HEK293 (cell line): ENCODE results near the gene DNAH3.

Source experiments
- CTCF ChIA-PET: fragments of 350-600 bp; formaldehyde crosslinking; extraction: SDS; loops from one replicate; lab custom pipeline; 2021; ENCODE audit warnings: antibody characterized with exemption; lab: Yijun Ruan, JAX
- POLR2A ChIA-PET: fragments of 300-600 bp; formaldehyde crosslinking; extraction: SDS; loops from one replicate; lab custom pipeline; 2020; ENCODE audit warnings: antibody characterized with exemption, inconsistent platforms; lab: Yijun Ruan, JAX
- H3K27ac ChIP-seq: fragments of 200-500 bp; sonication (Bioruptor generic); 2 replicates; pipeline ENCODE4 v1.5.1; 2014; ENCODE audit warnings: low read depth, low read length, control low read depth, inconsistent platforms; ENCODE audit errors: extremely low read depth
- H3K36me3 ChIP-seq, 2 experiments: fragments of 200-500 bp in 1 of 2; sonication (Bioruptor generic) in 1 of 2; 1 replicate in 1 of 2; 2 replicates in 1 of 2; pipeline ENCODE4 v1.5.1; 2014 to 2017; ENCODE audit warnings: inconsistent platforms in 2 of 2, low read length in 2 of 2; ENCODE audit not compliant: control insufficient read depth in 2 of 2, insufficient read depth in 1 of 2
- H3K4me1 ChIP-seq: fragments of 200-500 bp; sonication (Bioruptor generic); 2 replicates; pipeline ENCODE4 v1.5.1; 2014; ENCODE audit warnings: mild to moderate bottlenecking, low read length, inconsistent platforms; ENCODE audit not compliant: control insufficient read depth, insufficient read depth
- H3K4me3 ChIP-seq: 2 replicates; pipeline ENCODE4 v1.5.1; 2011; ENCODE audit warnings: low read depth, mild to moderate bottlenecking, control low read depth, low read length, moderate library complexity
- H3K9me3 ChIP-seq: fragments of 200-500 bp; sonication (Bioruptor generic); 2 replicates; pipeline ENCODE4 v1.5.1; 2014; ENCODE audit warnings: low read depth, low read length, inconsistent platforms; ENCODE audit not compliant: control insufficient read depth, insufficient read depth
- GLI4 ChIP-seq: fragments of 450-650 bp; formaldehyde crosslinking; IDR thresholded peaks from 2 replicates; pipeline ENCODE4 v1.5.1; 2016; ENCODE audit warnings: missing biosample characterization, missing genetic modification characterization
- GLIS2 ChIP-seq: fragments of 450-650 bp; formaldehyde crosslinking; IDR thresholded peaks from 2 replicates; pipeline ENCODE4 v1.5.1; 2016; ENCODE audit warnings: missing biosample characterization, missing genetic modification characterization
- HOXA7 ChIP-seq: sonication (generic); formaldehyde crosslinking; IDR thresholded peaks from 2 replicates; pipeline ENCODE4 v1.8.1; 2022; ENCODE audit warnings: missing genetic modification reagents, borderline replicate concordance
- KLF1 ChIP-seq: fragments of 450-650 bp; formaldehyde crosslinking; IDR thresholded peaks from 2 replicates; pipeline ENCODE4 v1.5.1; 2016; ENCODE audit warnings: missing biosample characterization, missing genetic modification characterization
- KLF7 ChIP-seq: fragments of 450-650 bp; formaldehyde crosslinking; IDR thresholded peaks from 2 replicates; pipeline ENCODE4 v1.5.1; 2016; ENCODE audit warnings: missing biosample characterization, missing genetic modification characterization, borderline replicate concordance
- TRIM28 ChIP-seq: IDR thresholded peaks from 2 replicates; pipeline ENCODE4 v1.6.1; 2011; ENCODE audit warnings: low read length, control low read depth, borderline replicate concordance
- ZBTB1 ChIP-seq: fragments of 450-650 bp; formaldehyde crosslinking; IDR thresholded peaks from 2 replicates; pipeline ENCODE4 v1.5.1; 2016; ENCODE audit warnings: missing biosample characterization, missing genetic modification characterization
- ZBTB20 ChIP-seq: fragments of 450-650 bp; formaldehyde crosslinking; IDR thresholded peaks from 2 replicates; pipeline ENCODE4 v1.5.1; 2016; ENCODE audit warnings: missing biosample characterization, missing genetic modification characterization
- ZNF132 ChIP-seq: fragments of 450-650 bp; formaldehyde crosslinking; IDR thresholded peaks from 2 replicates; pipeline ENCODE4 v1.5.1; 2017; ENCODE audit warnings: missing biosample characterization, missing genetic modification characterization, borderline replicate concordance
- ZNF155 ChIP-seq: fragments of 450-650 bp; formaldehyde crosslinking; IDR thresholded peaks from 2 replicates; pipeline ENCODE4 v1.5.1; 2016; ENCODE audit warnings: missing biosample characterization, missing genetic modification characterization
- ZNF174 ChIP-seq: fragments of 450-650 bp; formaldehyde crosslinking; IDR thresholded peaks from 2 replicates; pipeline ENCODE4 v1.5.0; 2017; ENCODE audit warnings: missing biosample characterization, mild to moderate bottlenecking, missing genetic modification characterization
- ZNF202 ChIP-seq: fragments of 450-650 bp; formaldehyde crosslinking; IDR thresholded peaks from 2 replicates; pipeline ENCODE4 v1.5.1; 2016; ENCODE audit warnings: missing biosample characterization, missing genetic modification characterization, borderline replicate concordance
- ZNF266 ChIP-seq: fragments of 450-650 bp; formaldehyde crosslinking; IDR thresholded peaks from 2 replicates; pipeline ENCODE4 v1.5.1; 2016; ENCODE audit warnings: missing biosample characterization, missing genetic modification characterization, low read depth
- ZNF324 ChIP-seq: fragments of 450-650 bp; formaldehyde crosslinking; IDR thresholded peaks from 2 replicates; pipeline ENCODE4 v1.5.1; 2016; ENCODE audit warnings: missing biosample characterization, missing genetic modification characterization
- ZNF354C ChIP-seq: fragments of 450-650 bp; formaldehyde crosslinking; IDR thresholded peaks from 2 replicates; pipeline ENCODE4 v1.5.1; 2016; ENCODE audit warnings: missing biosample characterization, missing genetic modification characterization, low read depth, borderline replicate concordance
- ZNF37A ChIP-seq: fragments of 450-650 bp; IDR thresholded peaks from 2 replicates; pipeline ENCODE4 v1.5.1; 2018; ENCODE audit warnings: missing biosample characterization, missing genetic modification characterization
- ZNF510 ChIP-seq: fragments of 450-650 bp; formaldehyde crosslinking; IDR thresholded peaks from 2 replicates; pipeline ENCODE4 v1.5.1; 2018; ENCODE audit warnings: mild to moderate bottlenecking, missing genetic modification characterization, missing biosample characterization; ENCODE audit not compliant: insufficient replicate concordance
- ZNF558 ChIP-seq: fragments of 450-650 bp; formaldehyde crosslinking; IDR thresholded peaks from 2 replicates; pipeline ENCODE4 v1.5.1; 2016; ENCODE audit warnings: missing biosample characterization, missing genetic modification characterization
- ZNF585B ChIP-seq: fragments of 450-650 bp; formaldehyde crosslinking; IDR thresholded peaks from 2 replicates; pipeline ENCODE4 v1.5.1; 2016; ENCODE audit warnings: missing biosample characterization, missing genetic modification characterization
- ZNF600 ChIP-seq: fragments of 450-650 bp; formaldehyde crosslinking; IDR thresholded peaks from 2 replicates; pipeline ENCODE4 v1.5.1; 2016; ENCODE audit warnings: missing biosample characterization, missing genetic modification characterization
- ZNF639 ChIP-seq: fragments of 450-650 bp; formaldehyde crosslinking; IDR thresholded peaks from 2 replicates; pipeline ENCODE4 v1.5.1; 2016; ENCODE audit warnings: missing biosample characterization, missing genetic modification characterization
- ZNF645 ChIP-seq: fragments of 450-650 bp; formaldehyde crosslinking; IDR thresholded peaks from 2 replicates; pipeline ENCODE4; 2016; ENCODE audit warnings: missing biosample characterization, missing genetic modification characterization
- ZNF776 ChIP-seq: fragments of 450-650 bp; formaldehyde crosslinking; IDR thresholded peaks from 2 replicates; pipeline ENCODE4 v1.5.0; 2017; ENCODE audit warnings: missing biosample characterization, missing genetic modification characterization, borderline replicate concordance
- ZNF785 ChIP-seq: fragments of 450-650 bp; formaldehyde crosslinking; IDR thresholded peaks from 2 replicates; pipeline ENCODE4 v1.5.1; 2016; ENCODE audit warnings: missing biosample characterization, missing genetic modification characterization
- ZNF791 ChIP-seq: fragments of 450-650 bp; formaldehyde crosslinking; IDR thresholded peaks from 2 replicates; pipeline ENCODE4 v1.5.1; 2016; ENCODE audit warnings: missing biosample characterization, missing genetic modification characterization
- ZSCAN5A ChIP-seq: fragments of 450-650 bp; formaldehyde crosslinking; IDR thresholded peaks from 2 replicates; pipeline ENCODE4 v1.5.1; 2016; ENCODE audit warnings: missing biosample characterization, missing genetic modification characterization
- TF ChIP-seq, protein P1 (sequence below): IDR thresholded peaks from 2 replicates; pipeline ENCODE4 v1.6.1; 2011; ENCODE audit warnings: mild to moderate bottlenecking, low read depth, low read length, borderline replicate concordance
- TF ChIP-seq, protein P2 (sequence below): fragments of 450-650 bp; formaldehyde crosslinking; IDR thresholded peaks from 2 replicates; pipeline ENCODE4 v1.5.1; 2017; ENCODE audit warnings: missing biosample characterization, mild to moderate bottlenecking, missing genetic modification characterization, moderate library complexity

The DNAH3 gene

DNA sequence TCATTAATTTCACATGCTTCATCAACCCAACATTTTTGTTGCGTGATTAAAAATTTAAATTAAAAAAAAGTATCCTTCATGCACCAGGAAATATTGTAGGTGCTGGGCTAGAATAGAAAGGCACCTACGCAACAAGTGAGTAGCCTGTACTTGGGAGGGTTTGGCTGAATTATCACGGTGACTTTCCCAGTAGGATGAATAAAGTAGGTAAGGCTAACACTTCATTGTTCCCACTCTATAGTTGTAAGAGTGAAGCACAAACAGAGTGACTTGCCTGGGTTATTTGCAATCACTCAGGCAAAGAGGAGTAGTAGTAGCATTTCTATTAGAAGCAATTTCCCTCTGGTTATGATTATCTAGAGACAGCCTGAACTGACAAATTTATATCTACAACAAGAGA is 62.5 kb downstream of the DNAH3 start:
- TF ChIP-seq KLF7 (tag by site-specific recombination) = no peak
- no peak for TF ChIP-seq ZNF202 (tag by site-specific recombination)
- TF ChIP-seq, protein P1, sequence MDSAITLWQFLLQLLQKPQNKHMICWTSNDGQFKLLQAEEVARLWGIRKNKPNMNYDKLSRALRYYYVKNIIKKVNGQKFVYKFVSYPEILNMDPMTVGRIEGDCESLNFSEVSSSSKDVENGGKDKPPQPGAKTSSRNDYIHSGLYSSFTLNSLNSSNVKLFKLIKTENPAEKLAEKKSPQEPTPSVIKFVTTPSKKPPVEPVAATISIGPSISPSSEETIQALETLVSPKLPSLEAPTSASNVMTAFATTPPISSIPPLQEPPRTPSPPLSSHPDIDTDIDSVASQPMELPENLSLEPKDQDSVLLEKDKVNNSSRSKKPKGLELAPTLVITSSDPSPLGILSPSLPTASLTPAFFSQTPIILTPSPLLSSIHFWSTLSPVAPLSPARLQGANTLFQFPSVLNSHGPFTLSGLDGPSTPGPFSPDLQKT = no peak
- TF ChIP-seq KLF1 (tag by site-specific recombination) = no peak
- TF ChIP-seq ZNF776 (tag by site-specific recombination) = no peak
- TF ChIP-seq ZNF600 (tag by site-specific recombination) = no peak
- no peak for TF ChIP-seq ZNF785
- no peak for TF ChIP-seq ZNF324 (tag by site-specific recombination)
- no peak for TF ChIP-seq ZSCAN5A (tag by site-specific recombination)
- TF ChIP-seq, protein P2, sequence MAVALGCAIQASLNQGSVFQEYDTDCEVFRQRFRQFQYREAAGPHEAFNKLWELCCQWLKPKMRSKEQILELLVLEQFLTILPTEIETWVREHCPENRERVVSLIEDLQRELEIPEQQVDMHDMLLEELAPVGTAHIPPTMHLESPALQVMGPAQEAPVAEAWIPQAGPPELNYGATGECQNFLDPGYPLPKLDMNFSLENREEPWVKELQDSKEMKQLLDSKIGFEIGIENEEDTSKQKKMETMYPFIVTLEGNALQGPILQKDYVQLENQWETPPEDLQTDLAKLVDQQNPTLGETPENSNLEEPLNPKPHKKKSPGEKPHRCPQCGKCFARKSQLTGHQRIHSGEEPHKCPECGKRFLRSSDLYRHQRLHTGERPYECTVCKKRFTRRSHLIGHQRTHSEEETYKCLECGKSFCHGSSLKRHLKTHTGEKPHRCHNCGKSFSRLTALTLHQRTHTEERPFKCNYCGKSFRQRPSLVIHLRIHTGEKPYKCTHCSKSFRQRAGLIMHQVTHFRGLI (tag by site-specific recombination) = no peak
- TF ChIP-seq ZNF510 (tag by site-specific recombination) = no peak
- no peak for TF ChIP-seq ZNF132 (tag by site-specific recombination)
- no peak for TF ChIP-seq ZNF585B (tag by site-specific recombination)
- no peak for TF ChIP-seq ZNF639 (tag by site-specific recombination)
- no peak for TF ChIP-seq ZNF174 (tag by site-specific recombination)
- TF ChIP-seq ZBTB20 (tag by site-specific recombination) = no peak
- TF ChIP-seq HOXA7 = no peak
- no peak for TF ChIP-seq ZBTB1 (tag by site-specific recombination)
- Histone ChIP-seq H3K36me3 (no peaks in the 10 kb centered on the region), H3K9me3 (no peaks in the 10 kb centered on the region), H3K4me1 (no peaks in the 10 kb centered on the region), H3K27ac (no peak overlapping the region), H3K4me3 (no peak overlapping the region)
- POLR2A ChIA-PET = no interaction called here
- CTCF ChIA-PET = interaction anchor here (0.7 to 1.5 kb wide), 2 partner anchors 11 to 288 kb away, joined by 3 to 4 read pairs; no protein-coding TSS in a partner anchor

DNA sequence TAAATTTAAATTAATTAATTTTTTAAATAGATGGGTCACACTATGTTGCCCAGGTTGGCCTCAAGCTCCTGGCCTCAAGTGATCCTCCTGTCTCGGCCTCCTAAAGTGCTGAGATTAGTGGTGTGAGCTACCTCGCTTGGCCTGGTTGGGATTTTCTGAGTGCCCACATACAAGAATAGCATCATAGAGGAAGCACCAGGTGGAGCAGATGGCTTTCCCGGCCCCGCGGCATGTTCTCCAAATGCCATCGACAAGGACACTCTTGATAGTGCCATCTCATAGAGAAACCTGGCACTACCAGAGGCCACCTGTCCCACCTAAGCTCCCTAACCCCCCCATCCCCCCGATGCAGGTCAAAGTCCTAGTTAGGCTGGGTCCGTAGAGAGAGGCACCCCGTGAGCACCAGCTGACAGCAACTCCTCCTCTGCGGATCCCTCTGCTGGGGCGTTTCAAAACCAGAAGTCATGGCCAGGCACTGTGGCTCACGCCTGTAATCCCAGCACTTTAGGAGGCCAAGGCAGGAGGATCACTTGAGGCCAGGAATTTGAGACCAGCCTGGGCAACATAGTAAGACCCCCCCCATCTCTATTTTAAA is 65.9 kb downstream of the DNAH3 start:
- H3K4me3 ChIP-seq = no peak overlapping the region
- H3K4me1 ChIP-seq = no peaks in the 10 kb centered on the region
- no peaks in the 10 kb centered on the region for H3K36me3 ChIP-seq
- POLR2A ChIA-PET = no interaction called here
- CTCF ChIA-PET = interaction anchor here (0.6 to 2.5 kb wide), 8 partner anchors 11 to 597 kb away, joined by 3 to 44 read pairs (median 4); no protein-coding TSS in a partner anchor
- no peaks in the 10 kb centered on the region for H3K9me3 ChIP-seq
- H3K27ac ChIP-seq = no peak overlapping the region
- TF ChIP-seq ZNF37A (tag by site-specific recombination) (no peak), GLI4 (tag by site-specific recombination) (no peak), ZNF354C (tag by site-specific recombination) (no peak), GLIS2 (tag by site-specific recombination) (no peak), ZNF266 (tag by site-specific recombination) (no peak), ZNF558 (no peak), ZNF155 (tag by site-specific recombination) (no peak), ZNF791 (no peak), ZNF202 (tag by site-specific recombination) (no peak), TRIM28 (no peak), ZNF645 (tag by site-specific recombination) (no peak)
